Right lobe of liver (tissue), 6 donors: ENCODE data around the gene B4GALNT3. TPM values are rescaled to one million over a fixed set of nuclear protein-coding genes. Genes with fewer than 3 reads are reported as not detected.
A peak's percentile ranks its signal among the peaks of the same experiment; 100 is the strongest.

Experiments used
- ATAC-seq, 4 donors: fragments of 200-7000 bp; cut with Tn5 transposase; one replicate each; pipeline ENCODE4 v1.9.1; 2020; ENCODE audit warnings: mild to moderate bottlenecking in 4 of 4, moderate library complexity in 4 of 4
- DNase-seq, 3 donors: peaks; one replicate each; pipeline ENCODE4 v3.0.0-alpha.2; 2020
- H3K27ac ChIP-seq, 3 donors: fragments of 200-600 bp; one replicate each; pipeline ENCODE4 v1.8.0; 2022
- H3K27me3 ChIP-seq, 2 donors: fragments of 200-600 bp; one replicate each; pipeline ENCODE4 v1.8.0; 2022
- H3K36me3 ChIP-seq, 4 donors: fragments of 200-600 bp; sonication (generic) in 1 of 4; one replicate each; pipeline versions ENCODE4 v1.5.1 to v1.8.0; 2017 to 2022; ENCODE audit warnings: control low read depth in 1 of 4
- H3K4me1 ChIP-seq, 4 donors: fragments of 200-600 bp; sonication (generic) in 1 of 4; one replicate each; pipeline versions ENCODE4 v1.5.1 to v1.8.0; 2017 to 2022; ENCODE audit warnings: control low read depth in 1 of 4
- H3K4me3 ChIP-seq, 3 donors: fragments of 200-600 bp; one replicate each; pipeline ENCODE4 v1.8.0; 2022
- H3K9me3 ChIP-seq, 4 donors: fragments of 200-600 bp; sonication (generic) in 1 of 4; one replicate each; pipeline versions ENCODE4 v1.5.1 to v1.8.0; 2017 to 2022; ENCODE audit warnings: control low read depth in 1 of 4
- POLR2A ChIP-seq: fragments of 450-650 bp; IDR thresholded peaks from one replicate; pipeline ENCODE4 v1.6.1; 2017; ENCODE audit warnings: antibody characterized with exemption, mild to moderate bottlenecking
- WGBS: methylation state at CpG from one replicate; pipeline ENCODE4 v1.1.6; 2018; ENCODE audit warnings: low coverage, low lambda C conversion rate; ENCODE audit not compliant: insufficient coverage; ENCODE audit errors: missing lambda C conversion rate; 5-methylcytosine and 5-hydroxymethylcytosine counted together
- intact Hi-C, 2 donors: fragments of 100-400 bp; cut with DNase I; formaldehyde crosslinking; loops; one replicate each; pipeline versions ENCODE4 v1.11.2 to v1.14.1; 2022
- total RNA-seq, 6 experiments: library from RNA; depleted of rRNA in 2 of 6; stranded (reverse); fragments of >200 nt in 2 of 6; fragmentation: NEBNext Ultra II Directional in 3 of 6; extraction: Animal tissue kit (Norgen Biotek cat#: 25700) in 3 of 6; gene quantifications; one replicate each; pipeline versions ENCODE4 v1.1.0 to v1.2.4, GENCODE V29; 2016 to 2023
- TF ChIP-seq, protein P1 (sequence below), 4 donors: fragments of 200-600 bp in 3 of 4; fragments of 450-650 bp in 1 of 4; IDR thresholded peaks; one replicate each; pipeline versions ENCODE4 v1.5.1 to v1.8.0; 2016 to 2022; ENCODE audit warnings: antibody characterized with exemption in 4 of 4, mild to moderate bottlenecking in 2 of 4
- donor health status: DM: no; HTN: yes; CAD: no.
- donor health status: DM: no; HTN: no; CAD: no.
- donor health status: DM: no; HTN: no; CAD: no.
- donor health status: DM: no; HTN: yes; CAD: no.
- donor health status: DM: no; HTN: yes; CAD: no.

B4GALNT3 gene
- total RNA-seq, 6 experiments from 2014 or later: 0.12 to 2.0 (median 0.38) TPM

DNA sequence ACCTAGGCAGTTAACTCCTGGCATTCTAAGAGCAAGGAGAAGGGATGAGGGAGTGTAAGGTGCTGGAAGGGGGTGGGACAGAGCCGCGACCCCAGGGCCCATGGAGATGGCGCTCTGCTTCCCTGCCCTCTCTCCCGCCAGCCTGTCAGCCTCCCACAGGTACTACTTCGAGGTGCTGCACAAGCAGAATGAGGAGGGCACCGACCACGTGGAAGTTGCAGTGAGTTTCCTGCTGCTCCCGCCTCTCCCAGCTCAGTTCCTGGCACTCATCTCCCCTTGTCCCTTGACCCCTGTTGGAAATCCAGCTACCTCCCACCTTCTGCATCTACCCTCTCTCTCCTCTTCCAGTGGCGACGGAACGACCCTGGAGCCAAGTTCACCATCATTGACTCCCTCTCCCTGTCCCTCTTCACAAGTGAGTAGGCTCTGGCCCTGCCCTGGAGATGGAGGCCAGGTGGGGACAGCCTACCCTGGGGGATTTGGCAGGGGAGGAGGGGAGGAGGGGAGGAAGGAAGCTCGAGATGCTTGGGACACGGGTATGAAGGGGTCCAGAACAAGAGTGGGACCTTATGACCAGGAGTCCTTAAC lies 88.2 kb downstream of the B4GALNT3 start:
- no peak for DNase-seq
- Histone ChIP-seq H3K27ac (no peak overlapping the region), H3K4me3 (no peak overlapping the region), H3K36me3 (no peaks in the 10 kb centered on the region), H3K9me3 (no peaks in the 10 kb centered on the region), H3K4me1 (no peaks in the 10 kb centered on the region), H3K27me3 (peaks cover 0 to 5% of the 10 kb centered on the region in 2 donors)
- TF ChIP-seq, protein P1, sequence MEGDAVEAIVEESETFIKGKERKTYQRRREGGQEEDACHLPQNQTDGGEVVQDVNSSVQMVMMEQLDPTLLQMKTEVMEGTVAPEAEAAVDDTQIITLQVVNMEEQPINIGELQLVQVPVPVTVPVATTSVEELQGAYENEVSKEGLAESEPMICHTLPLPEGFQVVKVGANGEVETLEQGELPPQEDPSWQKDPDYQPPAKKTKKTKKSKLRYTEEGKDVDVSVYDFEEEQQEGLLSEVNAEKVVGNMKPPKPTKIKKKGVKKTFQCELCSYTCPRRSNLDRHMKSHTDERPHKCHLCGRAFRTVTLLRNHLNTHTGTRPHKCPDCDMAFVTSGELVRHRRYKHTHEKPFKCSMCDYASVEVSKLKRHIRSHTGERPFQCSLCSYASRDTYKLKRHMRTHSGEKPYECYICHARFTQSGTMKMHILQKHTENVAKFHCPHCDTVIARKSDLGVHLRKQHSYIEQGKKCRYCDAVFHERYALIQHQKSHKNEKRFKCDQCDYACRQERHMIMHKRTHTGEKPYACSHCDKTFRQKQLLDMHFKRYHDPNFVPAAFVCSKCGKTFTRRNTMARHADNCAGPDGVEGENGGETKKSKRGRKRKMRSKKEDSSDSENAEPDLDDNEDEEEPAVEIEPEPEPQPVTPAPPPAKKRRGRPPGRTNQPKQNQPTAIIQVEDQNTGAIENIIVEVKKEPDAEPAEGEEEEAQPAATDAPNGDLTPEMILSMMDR (IDR thresholded peaks at IDR 0.05): no peak
- no peak for TF ChIP-seq POLR2A
- ATAC-seq: no peak
- intact Hi-C loops: loop anchor here in 1 of 2 donors (2.0 kb wide), 1 partner anchor 97 kb away; no protein-coding TSS in a partner anchor
- WGBS: 47% methylated on average over 8 of the region's 13 CpGs

GRCh38 chr12:549476-550082 lies 89.8 kb downstream of the B4GALNT3 start:
- Histone ChIP-seq H3K4me3 (no peak overlapping the region), H3K27ac (no peak overlapping the region), H3K9me3 (no peaks in the 10 kb centered on the region), H3K27me3 (peaks cover 0 to 5% of the 10 kb centered on the region in 2 donors), H3K4me1 (no peaks in the 10 kb centered on the region), H3K36me3 (no peaks in the 10 kb centered on the region)
- DNase-seq (no peak), ATAC-seq (no peak)
- no peak for TF ChIP-seq POLR2A
- TF ChIP-seq, protein P1 (IDR thresholded peaks at IDR 0.05): no peak
- intact Hi-C loops: loop anchor here in 1 of 2 donors (5.0 kb wide), 1 partner anchor 92 kb away; the partner anchor contains the start of gene B4GALNT3
- WGBS: 81% methylated on average over 10 of the region's 29 CpGs

DNA sequence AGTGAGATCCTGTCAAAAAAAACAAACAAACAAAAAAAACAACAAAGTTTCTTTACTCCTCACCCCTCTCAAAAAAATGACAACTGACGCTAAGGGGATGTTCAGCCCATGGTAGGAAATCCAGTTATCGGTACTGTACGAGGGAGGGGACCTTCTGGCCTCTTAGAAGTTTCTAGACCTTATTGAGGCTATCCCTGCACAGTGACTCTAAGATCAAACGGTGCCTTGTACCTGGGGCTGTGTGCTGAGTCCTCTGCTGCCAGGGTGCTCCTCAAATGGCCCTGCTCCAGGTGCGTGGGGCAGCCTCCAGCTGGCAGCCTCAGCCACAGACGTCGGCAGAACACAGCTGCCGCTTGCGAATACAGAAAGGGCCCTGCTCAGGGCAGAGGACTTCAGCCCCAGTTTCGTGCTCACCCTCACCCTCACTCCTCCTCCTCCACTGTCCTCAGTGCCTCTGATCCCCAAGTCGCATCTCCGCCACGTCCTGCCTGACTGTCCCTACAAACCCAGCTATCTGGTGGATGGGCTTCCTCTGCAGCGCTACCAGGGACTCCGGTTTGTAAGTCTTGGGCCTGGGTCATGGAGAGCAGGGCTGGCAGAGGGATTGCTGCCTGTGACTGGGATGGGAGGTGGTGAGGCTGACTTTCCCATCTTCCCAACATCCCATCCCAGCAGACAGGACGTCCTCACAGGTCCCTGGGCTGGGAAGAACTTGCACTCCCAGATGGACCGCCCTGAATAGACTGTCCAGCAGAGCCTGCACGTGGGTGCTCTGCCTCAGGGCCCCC lies 90.9 kb downstream of the B4GALNT3 start:
- intact Hi-C loops: loop anchor here in 1 of 2 donors (5.0 kb wide), 1 partner anchor 93 kb away; the partner anchor contains the start of gene B4GALNT3
- DNase-seq (peak in 2 of 3 donors; percentile 80 to 85), ATAC-seq (peak; percentile 63 to 84 (median 72))
- TF ChIP-seq, protein P1 (IDR thresholded peaks at IDR 0.05): no peak
- TF ChIP-seq POLR2A: no peak
- WGBS: 58% methylated on average over 6 of the region's 18 CpGs
- Histone ChIP-seq H3K4me1 (no peaks in the 10 kb centered on the region), H3K9me3 (no peaks in the 10 kb centered on the region), H3K36me3 (no peaks in the 10 kb centered on the region), H3K27ac (no peak overlapping the region), H3K4me3 (no peak overlapping the region), H3K27me3 (peaks cover 0 to 5% of the 10 kb centered on the region in 2 donors)

DNA sequence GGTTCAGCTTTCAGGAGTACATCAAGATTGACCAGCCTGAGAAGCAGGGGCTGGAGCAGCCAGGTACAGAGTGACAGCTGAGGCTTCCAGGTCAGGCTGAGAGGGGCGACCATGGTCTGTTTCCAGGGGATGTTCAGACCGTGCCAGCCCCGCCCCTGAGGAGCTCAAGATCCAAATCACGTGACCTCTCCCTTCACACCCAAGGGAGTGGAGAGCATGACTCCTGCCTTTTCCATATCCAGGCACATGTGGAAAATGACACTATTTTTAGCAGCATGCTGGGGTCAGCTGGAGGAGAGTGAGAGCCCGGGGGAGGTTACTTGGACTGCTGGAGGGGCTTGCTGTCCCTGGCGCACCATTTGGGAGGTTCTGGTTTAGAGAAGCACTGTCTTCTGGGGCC lies 92.7 kb downstream of the B4GALNT3 start:
- H3K9me3 ChIP-seq: no peaks in the 10 kb centered on the region
- H3K4me1 ChIP-seq: no peaks in the 10 kb centered on the region
- no peak overlapping the region for H3K27ac ChIP-seq
- no peak overlapping the region for H3K4me3 ChIP-seq
- TF ChIP-seq, protein P1 (IDR thresholded peaks at IDR 0.05): no peak
- TF ChIP-seq POLR2A: no peak
- intact Hi-C loops: loop anchor here in 1 of 2 donors (5.0 kb wide), 1 partner anchor 95 kb away; the partner anchor contains the start of gene B4GALNT3
- DNase-seq: no peak
- WGBS: 67% methylated on average over 1 of the region's 6 CpGs
- H3K27me3 ChIP-seq: no peaks in the 10 kb centered on the region
- H3K36me3 ChIP-seq: no peaks in the 10 kb centered on the region
- ATAC-seq: no peak
